ENCODE results near the gene ABCA1.

GRCh38 chr9:104772714-104773510 lies 155.0 kb downstream of the ABCA1 start:
- TF ChIP-seq EP300 (IDR thresholded peaks at IDR 0.05), result no peak
- TF ChIP-seq, protein P1, sequence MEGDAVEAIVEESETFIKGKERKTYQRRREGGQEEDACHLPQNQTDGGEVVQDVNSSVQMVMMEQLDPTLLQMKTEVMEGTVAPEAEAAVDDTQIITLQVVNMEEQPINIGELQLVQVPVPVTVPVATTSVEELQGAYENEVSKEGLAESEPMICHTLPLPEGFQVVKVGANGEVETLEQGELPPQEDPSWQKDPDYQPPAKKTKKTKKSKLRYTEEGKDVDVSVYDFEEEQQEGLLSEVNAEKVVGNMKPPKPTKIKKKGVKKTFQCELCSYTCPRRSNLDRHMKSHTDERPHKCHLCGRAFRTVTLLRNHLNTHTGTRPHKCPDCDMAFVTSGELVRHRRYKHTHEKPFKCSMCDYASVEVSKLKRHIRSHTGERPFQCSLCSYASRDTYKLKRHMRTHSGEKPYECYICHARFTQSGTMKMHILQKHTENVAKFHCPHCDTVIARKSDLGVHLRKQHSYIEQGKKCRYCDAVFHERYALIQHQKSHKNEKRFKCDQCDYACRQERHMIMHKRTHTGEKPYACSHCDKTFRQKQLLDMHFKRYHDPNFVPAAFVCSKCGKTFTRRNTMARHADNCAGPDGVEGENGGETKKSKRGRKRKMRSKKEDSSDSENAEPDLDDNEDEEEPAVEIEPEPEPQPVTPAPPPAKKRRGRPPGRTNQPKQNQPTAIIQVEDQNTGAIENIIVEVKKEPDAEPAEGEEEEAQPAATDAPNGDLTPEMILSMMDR (IDR thresholded peaks at IDR 0.05), result no peak
